Right renal cortex interstitium (tissue), 3 donors: ENCODE measurements around the gene UNC93B1. TPM values are rescaled to one million over a fixed set of nuclear protein-coding genes. Genes with fewer than 3 reads are reported as not detected.

Experiments used
- DNase-seq, 3 donors: peaks; one replicate each; pipeline ENCODE4 v3.0.0-alpha.2; 2013; ENCODE audit warnings: low read depth in 3 of 3, low spot score in 2 of 3
- polyA plus RNA-seq, 3 donors: library from polyadenylated mRNA; unstranded; fragments of 120-200 nt; gene quantifications; one replicate each; pipeline ENCODE4 v1.2.1, GENCODE V29; 2013; ENCODE audit not compliant: insufficient read length in 3 of 3

UNC93B1 gene
- polyA plus RNA-seq, 3 donors, result 8.4 to 9.4 (median 9.3) TPM

DNA sequence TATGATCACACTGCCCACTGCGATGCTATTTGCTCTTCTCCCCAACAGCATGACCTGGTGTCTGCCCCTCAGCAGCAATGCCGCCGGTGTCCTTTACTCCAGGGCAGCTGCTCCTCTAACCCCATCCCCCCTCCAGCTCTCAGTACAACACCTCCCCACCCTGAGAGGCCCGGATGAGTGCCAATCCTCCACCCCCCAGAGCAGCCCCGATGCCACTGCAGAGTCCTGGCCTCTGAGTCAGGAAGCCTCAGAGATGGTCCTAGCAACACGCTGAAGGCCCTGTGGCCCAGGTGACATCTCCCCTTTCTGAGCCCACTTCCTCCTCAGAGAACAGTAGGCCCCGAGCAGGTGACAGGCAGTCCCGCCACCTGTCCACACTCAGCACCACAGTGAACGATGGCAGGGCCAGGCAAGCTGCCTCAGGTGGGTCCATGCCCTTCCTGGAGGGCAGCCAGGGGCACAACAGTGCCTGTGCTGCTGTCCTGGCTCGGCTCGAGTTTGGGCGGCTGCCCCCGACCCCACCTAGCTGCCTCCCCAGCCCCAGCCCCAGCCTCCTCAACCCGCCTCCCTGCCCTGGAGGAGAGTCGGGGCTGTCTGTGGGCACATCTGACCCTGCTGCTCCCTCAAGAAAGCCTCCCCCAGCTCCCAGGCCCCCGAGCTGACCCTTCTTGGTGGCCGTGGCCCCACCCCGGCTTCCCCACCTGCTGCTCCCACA, 22.7 kb upstream of the UNC93B1 start:
- DNase-seq, result no peak

DNA sequence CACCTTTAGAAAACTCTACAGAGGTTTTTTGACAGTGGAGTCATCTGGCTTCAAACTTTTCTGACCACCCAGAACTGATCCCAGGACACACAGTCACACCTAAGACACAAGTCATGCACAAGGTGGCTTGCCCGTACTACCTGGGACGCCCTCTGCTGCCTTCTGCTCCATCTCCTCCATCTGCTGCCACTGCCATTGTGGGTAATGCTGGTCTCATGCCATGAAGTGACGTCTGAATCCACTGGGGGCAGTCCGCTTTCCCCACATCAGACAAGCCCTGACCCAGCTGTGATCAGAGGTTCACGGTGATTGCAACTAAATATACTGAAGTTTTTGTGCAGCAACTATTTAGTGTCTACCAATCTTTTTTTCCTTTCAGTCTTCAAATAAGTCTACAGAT, 21.1 kb upstream of the UNC93B1 start:
- DNase-seq, result no peak

GRCh38 chr11:68024508-68024907, 20.6 kb upstream of the UNC93B1 start:
- DNase-seq, result no peak

- DNase-seq, result no peak
These were observed 18.6 kb upstream of the UNC93B1 start for GRCh38 chr11:68022531-68022930.

DNA sequence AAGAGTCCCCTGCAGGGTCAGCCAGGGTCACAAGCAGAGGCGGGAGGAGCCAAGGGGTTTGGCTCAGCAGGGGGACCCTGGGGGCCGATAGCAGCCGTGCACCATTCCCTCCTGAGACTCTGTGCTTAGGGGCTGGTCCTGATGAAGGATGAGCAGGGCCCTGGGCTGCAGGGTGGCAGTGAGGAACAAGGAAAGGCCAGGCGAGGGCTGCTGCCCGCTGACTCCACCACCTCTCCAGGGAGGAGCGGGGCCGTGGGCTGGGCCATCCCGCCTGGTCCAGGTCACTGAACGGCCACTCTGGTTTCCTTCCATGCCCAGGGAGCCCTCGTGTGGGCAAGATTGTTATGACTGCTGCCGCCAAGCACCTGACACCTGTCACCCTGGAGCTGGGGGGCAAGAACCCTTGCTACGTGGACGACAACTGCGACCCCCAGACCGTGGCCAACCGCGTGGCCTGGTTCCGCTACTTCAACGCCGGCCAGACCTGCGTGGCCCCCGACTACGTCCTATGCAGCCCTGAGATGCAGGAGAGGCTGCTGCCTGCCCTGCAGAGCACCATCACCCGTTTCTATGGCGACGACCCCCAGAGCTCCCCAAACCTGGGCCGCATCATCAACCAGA, 17.4 kb upstream of the UNC93B1 start:
- no peak for DNase-seq

DNA sequence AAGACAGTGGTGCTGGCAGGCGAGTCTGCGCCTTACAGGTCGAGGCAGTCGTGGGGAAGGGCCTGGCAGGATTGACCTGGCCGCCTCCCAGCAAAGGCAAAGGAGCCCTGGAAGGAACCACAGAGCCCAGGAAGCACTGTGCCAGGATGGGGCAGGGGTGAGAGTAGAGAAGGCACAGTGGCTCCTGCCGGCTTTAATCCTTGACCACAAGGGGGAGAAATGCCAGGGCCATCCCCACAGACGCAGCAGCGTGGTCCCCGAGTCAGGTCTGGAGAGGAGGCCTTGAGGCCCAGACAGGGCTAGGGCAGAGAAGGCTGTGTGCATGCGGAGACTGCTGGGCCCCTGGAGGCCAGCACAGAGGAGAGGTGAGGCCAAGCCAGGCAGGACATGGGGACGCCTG, 16.7 kb upstream of the UNC93B1 start:
- no peak for DNase-seq

DNA sequence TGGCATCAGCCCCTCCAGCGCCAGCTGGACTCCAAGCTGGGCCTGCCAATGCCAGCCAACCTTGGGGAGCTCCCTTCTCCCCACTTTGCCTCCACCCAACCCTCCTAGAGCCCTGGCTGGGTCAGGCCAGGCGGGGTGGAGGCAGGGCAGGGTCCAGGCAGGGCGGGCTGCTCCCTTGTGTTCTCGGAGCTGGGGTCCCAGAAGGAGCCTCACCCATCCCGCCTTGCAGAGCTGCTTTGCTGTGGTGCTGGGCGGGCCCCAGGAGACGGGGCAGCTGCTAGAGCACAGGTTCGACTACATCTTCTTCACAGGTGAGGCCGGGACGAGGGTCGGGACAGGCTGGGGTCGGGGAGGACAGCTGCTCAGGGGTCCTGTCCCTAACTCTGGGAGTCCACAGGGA, 15.6 kb upstream of the UNC93B1 start:
- no peak for DNase-seq

- DNase-seq, result no peak
These were observed 14.9 kb upstream of the UNC93B1 start for GRCh38 chr11:68018730-68019190.

DNA sequence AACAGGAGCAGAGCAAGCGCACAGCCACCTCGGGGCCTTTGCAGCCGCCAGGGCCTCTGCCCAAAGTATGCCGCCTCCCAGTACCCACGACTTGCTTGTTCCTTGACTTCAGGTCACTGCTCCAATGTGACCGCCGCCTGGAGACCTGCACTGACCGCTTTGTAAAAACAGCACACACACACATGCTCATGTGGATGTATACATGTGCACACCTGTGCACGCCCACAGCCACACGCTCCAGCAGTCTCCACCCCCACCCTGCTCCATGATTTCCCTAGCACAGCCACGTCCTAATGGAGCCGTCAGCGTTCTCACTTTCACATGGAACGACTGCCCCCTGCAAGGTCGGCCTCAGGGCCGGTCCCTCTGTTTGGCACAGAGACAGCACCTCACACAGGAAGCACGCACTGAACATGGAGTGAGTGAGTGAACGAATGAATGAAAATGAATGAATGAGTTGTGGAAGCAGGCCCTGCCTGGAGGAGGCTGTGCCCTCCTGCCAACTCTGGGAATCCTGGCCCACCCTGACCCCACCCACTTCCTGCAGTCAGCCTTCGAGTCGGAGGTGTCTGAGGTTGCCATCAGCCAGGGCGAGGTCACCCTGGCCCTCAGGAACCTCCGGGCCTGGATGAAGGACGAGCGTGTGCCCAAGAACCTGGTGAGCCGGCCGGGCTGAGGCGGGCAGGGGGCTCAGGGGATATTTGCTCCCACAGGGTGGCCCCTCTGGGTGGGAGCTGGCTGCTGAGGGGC, 14.3 kb upstream of the UNC93B1 start:
- no peak for DNase-seq

- no peak for DNase-seq
These were observed 13.3 kb upstream of the UNC93B1 start for GRCh38 chr11:68016904-68017817.

DNA sequence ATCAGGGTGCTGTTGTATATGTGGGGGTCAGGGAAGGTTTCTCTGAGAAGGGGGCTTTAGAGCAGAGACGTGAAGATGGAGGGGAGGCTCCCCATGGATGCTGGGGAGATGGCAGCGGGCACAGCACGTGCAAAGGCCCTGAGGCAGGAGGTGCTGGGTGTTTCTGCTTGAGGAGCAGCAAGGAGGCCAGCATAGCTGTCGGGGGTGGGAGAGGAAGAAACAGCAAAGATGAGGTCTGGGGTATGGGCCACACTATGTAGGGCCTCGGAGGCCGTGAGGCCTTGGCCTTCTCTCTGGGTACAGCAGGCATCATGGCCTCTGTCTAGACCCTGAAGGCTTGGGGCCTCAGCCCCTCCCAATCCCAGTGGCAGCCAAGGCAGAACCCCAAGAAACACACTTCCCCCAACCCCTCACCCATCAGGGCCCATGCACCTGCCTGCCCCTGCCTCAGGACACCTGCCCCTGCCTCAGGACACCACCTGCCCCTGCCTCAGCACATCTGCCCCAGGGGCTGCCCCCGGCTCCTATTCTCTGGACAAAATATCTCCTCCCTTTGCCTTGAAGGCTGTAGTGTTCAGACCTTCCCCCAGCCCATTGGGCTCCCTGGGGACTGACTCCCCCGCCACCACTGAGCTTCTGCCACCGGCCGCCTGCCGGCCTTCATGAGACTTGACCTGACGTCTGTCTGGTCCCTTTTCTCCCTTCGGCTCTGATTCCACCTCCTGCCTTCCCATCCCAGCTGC, 12.4 kb upstream of the UNC93B1 start:
- no peak for DNase-seq

DNA sequence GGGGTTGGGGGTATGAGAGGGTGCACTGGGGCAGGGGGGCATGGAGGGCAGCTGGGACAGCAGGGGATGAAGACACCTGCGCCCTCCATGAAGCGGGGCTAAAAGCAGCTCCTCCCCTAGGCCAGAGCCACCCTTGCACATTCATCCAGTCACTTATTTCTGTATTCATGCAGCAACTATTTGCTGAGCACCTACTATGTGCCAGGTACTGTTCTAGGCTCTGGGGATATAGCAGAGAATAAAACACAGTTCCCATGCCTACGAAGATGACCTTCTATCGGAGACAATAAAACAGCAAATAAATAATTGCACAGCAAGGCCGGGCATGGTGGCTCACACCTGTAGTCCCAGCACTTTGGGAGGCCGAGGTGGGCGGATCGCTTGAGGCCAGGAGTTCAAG, 11.6 kb upstream of the UNC93B1 start:
- no peak for DNase-seq

DNA sequence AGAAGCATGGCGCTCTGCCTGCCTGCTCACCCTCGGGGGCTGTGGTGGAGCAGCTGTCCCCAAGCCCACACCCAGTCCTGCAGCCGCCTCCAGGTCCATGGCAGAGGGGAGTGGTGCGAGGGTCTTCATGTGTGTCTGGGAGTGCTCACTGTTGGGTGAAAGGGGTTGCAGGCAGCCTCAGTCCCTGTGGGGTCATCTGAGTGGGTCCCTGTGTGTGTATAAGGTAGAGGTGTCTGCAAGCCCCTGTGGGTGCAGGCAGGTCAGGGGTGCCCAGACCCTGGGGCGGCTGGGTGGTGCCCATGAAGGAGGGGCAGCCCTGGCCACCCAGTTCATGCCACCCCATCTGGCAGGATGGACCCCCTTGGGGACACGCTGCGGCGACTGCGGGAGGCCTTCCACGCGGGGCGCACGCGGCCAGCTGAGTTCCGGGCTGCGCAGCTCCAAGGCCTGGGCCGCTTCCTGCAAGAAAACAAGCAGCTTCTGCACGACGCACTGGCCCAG, 11.1 kb upstream of the UNC93B1 start:
- DNase-seq, result no peak

GRCh38 chr11:68014157-68014946, 10.5 kb upstream of the UNC93B1 start:
- DNase-seq, result no peak

GRCh38 chr11:68013611-68014156, 9.8 kb upstream of the UNC93B1 start:
- DNase-seq, result no peak

- no peak for DNase-seq
These were observed 9.1 kb upstream of the UNC93B1 start for GRCh38 chr11:68012843-68013610.

GRCh38 chr11:68012044-68012842, 8.3 kb upstream of the UNC93B1 start:
- no peak for DNase-seq
